Esophagus squamous epithelium (tissue), 4 donors: ENCODE results near the gene RNASEH1.

Experiments used
- POLR2A ChIP-seq, 4 donors: fragments of 450-650 bp; IDR thresholded peaks; one replicate each; pipeline ENCODE4 v1.6.1; 2017; ENCODE audit warnings: antibody characterized with exemption in 4 of 4, mild to moderate bottlenecking in 4 of 4, moderate library complexity in 3 of 4
- TF ChIP-seq, protein P1 (sequence below), 6 experiments: fragments of 450-650 bp in 4 of 6; fragments of 200-600 bp in 2 of 6; sonication (generic) in 2 of 6; IDR thresholded peaks; one replicate each; pipeline ENCODE4 v1.5.1; 2016 to 2019; ENCODE audit warnings: antibody characterized with exemption in 6 of 6, mild to moderate bottlenecking in 4 of 6, moderate library complexity in 4 of 6

DNA sequence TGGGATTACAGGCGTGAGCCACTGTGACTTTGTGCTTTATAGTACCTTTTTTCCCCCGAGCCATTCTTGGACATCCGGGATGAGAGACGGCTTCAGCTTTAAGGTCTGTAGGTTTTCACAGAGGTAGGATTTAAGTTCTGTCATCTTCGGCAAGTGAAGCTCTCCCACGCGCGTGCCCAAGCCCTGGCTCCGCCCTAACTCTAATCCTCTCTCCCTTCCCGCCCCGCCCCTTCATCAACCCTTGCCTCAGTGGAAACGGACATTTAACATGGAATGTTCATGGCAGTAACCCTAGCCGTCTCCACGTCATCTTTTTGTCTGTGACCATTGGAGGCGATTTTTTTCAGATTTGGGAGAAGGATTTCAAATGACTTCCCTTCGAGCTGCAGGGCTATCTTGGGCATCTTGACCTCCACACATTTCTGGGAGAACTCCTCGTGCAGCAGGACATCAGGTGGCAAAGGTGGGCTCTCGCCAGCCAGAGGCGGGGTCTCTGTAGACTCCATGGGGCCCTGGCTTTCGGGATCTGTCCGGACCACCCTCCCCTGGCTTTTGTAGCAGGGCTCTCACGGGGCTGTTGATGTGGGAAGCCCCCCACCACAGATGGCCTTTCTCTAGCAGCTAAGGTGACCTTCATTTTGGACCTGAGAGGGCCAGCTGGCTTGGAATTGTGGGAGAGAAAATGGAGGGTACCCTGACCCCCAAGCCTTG lies 43.6 kb upstream of the RNASEH1 start:
- TF ChIP-seq, protein P1, sequence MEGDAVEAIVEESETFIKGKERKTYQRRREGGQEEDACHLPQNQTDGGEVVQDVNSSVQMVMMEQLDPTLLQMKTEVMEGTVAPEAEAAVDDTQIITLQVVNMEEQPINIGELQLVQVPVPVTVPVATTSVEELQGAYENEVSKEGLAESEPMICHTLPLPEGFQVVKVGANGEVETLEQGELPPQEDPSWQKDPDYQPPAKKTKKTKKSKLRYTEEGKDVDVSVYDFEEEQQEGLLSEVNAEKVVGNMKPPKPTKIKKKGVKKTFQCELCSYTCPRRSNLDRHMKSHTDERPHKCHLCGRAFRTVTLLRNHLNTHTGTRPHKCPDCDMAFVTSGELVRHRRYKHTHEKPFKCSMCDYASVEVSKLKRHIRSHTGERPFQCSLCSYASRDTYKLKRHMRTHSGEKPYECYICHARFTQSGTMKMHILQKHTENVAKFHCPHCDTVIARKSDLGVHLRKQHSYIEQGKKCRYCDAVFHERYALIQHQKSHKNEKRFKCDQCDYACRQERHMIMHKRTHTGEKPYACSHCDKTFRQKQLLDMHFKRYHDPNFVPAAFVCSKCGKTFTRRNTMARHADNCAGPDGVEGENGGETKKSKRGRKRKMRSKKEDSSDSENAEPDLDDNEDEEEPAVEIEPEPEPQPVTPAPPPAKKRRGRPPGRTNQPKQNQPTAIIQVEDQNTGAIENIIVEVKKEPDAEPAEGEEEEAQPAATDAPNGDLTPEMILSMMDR (IDR thresholded peaks at IDR 0.05), result no peak
- no peak for TF ChIP-seq POLR2A (IDR thresholded peaks at IDR 0.05)
